Esophagus muscularis mucosa (tissue), 4 donors: ENCODE measurements around the gene IGSF5.

ENCODE experiments used
- EP300 ChIP-seq: sonication (generic); formaldehyde crosslinking; IDR thresholded peaks from one replicate; pipeline ENCODE4 v1.6.1; 2017; ENCODE audit warnings: antibody characterized with exemption
- POLR2A ChIP-seq: fragments of 450-650 bp; IDR thresholded peaks from one replicate; pipeline ENCODE4 v1.6.1; 2017; ENCODE audit warnings: antibody characterized with exemption, moderate library complexity, mild to moderate bottlenecking, low read depth
- POLR2AphosphoS5 ChIP-seq, 2 donors: sonication (generic); formaldehyde crosslinking; IDR thresholded peaks; one replicate each; pipeline ENCODE4 v1.6.1; 2017; ENCODE audit warnings: antibody characterized with exemption in 2 of 2
- TF ChIP-seq, protein P1 (sequence below), 3 experiments: fragments of 200-600 bp in 2 of 3; fragments of 450-650 bp in 1 of 3; sonication (generic) in 2 of 3; IDR thresholded peaks; one replicate each; pipeline ENCODE4 v1.5.1; 2017 to 2019; ENCODE audit warnings: antibody characterized with exemption in 3 of 3, mild to moderate bottlenecking in 2 of 3, moderate library complexity in 1 of 3

DNA sequence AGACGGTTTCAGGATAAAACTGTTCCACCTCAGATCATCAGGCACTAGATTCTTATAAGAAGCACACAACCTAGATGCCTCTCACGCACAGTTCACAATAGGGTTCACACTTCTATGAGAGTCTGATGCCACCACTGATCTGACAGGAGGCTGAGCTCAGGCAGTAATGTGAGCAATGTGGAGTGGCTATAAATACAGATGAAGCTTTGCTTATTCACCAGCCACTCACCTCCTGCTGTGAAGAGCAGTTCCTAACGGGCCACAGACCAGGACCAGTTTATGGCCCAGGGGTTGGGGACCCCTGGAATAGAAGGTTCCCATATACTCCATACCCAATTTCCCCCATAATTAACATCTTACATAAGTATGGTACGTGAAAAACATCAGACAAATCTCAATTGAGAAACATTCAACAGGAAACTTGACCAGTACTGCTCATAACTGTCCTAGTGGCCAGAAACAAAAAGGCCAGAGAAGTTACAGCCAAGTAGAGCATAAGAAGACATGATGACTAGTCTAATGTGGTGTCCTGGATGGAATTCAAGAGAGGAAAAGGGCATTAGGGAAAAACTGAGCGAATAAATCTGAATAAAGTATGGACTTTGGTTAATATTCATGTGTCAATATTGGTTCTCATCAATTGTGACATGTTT is 24.7 kb upstream of the IGSF5 start:
- TF ChIP-seq, protein P1, sequence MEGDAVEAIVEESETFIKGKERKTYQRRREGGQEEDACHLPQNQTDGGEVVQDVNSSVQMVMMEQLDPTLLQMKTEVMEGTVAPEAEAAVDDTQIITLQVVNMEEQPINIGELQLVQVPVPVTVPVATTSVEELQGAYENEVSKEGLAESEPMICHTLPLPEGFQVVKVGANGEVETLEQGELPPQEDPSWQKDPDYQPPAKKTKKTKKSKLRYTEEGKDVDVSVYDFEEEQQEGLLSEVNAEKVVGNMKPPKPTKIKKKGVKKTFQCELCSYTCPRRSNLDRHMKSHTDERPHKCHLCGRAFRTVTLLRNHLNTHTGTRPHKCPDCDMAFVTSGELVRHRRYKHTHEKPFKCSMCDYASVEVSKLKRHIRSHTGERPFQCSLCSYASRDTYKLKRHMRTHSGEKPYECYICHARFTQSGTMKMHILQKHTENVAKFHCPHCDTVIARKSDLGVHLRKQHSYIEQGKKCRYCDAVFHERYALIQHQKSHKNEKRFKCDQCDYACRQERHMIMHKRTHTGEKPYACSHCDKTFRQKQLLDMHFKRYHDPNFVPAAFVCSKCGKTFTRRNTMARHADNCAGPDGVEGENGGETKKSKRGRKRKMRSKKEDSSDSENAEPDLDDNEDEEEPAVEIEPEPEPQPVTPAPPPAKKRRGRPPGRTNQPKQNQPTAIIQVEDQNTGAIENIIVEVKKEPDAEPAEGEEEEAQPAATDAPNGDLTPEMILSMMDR (IDR thresholded peaks at IDR 0.05) = no peak
- TF ChIP-seq POLR2A (no peak), EP300 (no peak), POLR2AphosphoS5 (IDR thresholded peaks at IDR 0.05) (no peak)
